ENCODE data around the gene NSMCE3.

The NSMCE3 gene

GRCh38 chr15:29220852-29221251 is 48.8 kb downstream of the NSMCE3 start:
- DNase-seq (ENCODE audit: low spot score): no peak

DNA sequence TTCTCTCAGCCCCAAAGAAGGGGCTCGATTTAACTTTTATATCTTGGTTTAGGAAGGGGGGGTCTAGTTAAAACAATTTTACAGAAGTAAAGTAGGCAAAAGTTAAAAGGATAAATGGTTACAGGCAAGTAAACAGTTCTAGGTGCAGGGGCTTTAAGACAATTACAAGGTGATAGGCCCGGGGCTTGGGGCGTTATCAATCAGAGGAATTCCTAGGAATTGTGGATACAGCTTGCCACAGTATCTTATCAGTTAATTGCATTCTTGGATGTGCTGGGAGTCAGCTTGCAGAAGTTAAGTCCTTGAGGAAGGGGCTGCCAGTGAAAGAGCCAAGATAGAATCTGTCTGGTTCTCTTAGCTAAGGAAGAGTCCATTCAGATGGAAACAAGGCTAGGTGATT is 52.7 kb downstream of the NSMCE3 start:
- no peak for DNase-seq (ENCODE audit: low spot score)
